Measurements from ENCODE around the gene FRMD4B. TPM values are rescaled to one million over a fixed set of nuclear protein-coding genes. Genes with fewer than 3 reads are reported as not detected.

The FRMD4B gene
- polyA plus RNA-seq, 2 donors, result 18.6 to 21.0 TPM

DNA sequence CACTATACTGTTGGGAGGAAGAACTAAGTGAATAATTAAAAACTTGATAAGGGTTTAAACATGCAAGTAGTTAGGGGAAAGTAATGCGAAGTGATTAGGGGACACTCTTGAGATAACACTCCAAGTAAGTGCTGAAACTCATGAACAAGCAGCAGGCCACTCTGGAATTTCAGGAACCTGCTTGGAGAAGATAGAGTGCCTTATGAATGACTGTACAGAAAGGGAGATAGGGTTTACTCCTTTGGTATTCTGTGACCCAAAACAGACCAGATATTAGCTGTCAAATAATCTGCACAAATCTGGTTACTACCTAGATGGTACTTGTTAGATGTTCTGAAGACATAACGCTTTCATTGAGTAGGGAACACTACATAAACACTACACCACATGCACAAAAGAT is 85.6 kb downstream of the FRMD4B start:
- no peaks in the 10 kb centered on the region for H3K27me3 ChIP-seq (ENCODE audit: control insufficient read depth in 1 of 2, insufficient read depth in 2 of 2, low read length in 2 of 2)
- peaks cover 0 to 2% of the 10 kb centered on the region in 2 donors for H3K36me3 ChIP-seq (ENCODE audit: control insufficient read depth in 2 of 2, insufficient read depth in 2 of 2, low read length in 1 of 2)
- no peak overlapping the region for H3K27ac ChIP-seq (ENCODE audit: low read depth in 2 of 2, low read length in 1 of 2)
- H3K4me3 ChIP-seq (ENCODE audit: low read depth in 1 of 2, low read length in 2 of 2), result no peak overlapping the region
- H3K4me1 ChIP-seq (ENCODE audit: control insufficient read depth in 2 of 2, insufficient read depth in 2 of 2, low read length in 1 of 2), result no peaks in the 10 kb centered on the region
- no peaks in the 10 kb centered on the region for H3K9me3 ChIP-seq (ENCODE audit: control insufficient read depth in 2 of 2, insufficient read depth in 1 of 2, low read depth in 1 of 2, low read length in 1 of 2)
- WGBS, 2 donors, result 89 to 91% methylated on average over 2 of the region's 2 CpGs

- Histone ChIP-seq H3K27ac (ENCODE audit: low read depth in 2 of 2, low read length in 1 of 2) (no peak overlapping the region), H3K9me3 (ENCODE audit: control insufficient read depth in 2 of 2, insufficient read depth in 1 of 2, low read depth in 1 of 2, low read length in 1 of 2) (no peaks in the 10 kb centered on the region), H3K36me3 (ENCODE audit: control insufficient read depth in 2 of 2, insufficient read depth in 2 of 2, low read length in 1 of 2) (peaks cover 0 to 2% of the 10 kb centered on the region in 2 donors), H3K4me1 (ENCODE audit: control insufficient read depth in 2 of 2, insufficient read depth in 2 of 2, low read length in 1 of 2) (no peaks in the 10 kb centered on the region), H3K4me3 (ENCODE audit: low read depth in 1 of 2, low read length in 2 of 2) (no peak overlapping the region), H3K27me3 (ENCODE audit: control insufficient read depth in 1 of 2, insufficient read depth in 2 of 2, low read length in 2 of 2) (no peaks in the 10 kb centered on the region)
- WGBS, 2 donors, result 55 to 58% methylated on average over 3 of the region's 3 CpGs
Measured at GRCh38 chr3:69299344-69299743, 86.5 kb downstream of the FRMD4B start.

DNA sequence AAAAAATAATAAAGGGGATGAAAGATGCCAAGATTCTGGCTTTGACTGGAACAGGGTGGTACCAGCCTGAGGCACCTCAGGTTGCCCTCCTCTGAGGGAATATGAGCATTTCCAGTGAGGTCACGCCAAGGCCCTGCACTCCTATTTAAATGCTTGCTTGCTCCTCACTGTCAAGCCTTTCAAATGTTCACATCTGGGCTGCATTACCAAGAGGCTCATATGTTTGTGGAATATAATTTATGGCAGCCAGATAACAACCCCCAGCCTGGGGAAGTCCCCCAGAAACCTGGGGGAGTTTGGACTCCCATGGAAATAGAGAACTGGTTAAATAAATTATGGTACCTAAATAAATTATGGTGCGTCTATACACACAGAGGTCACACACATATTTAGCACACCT is 88.4 kb downstream of the FRMD4B start:
- peaks cover 0 to 2% of the 10 kb centered on the region in 2 donors for H3K36me3 ChIP-seq (ENCODE audit: control insufficient read depth in 2 of 2, insufficient read depth in 2 of 2, low read length in 1 of 2)
- WGBS, 2 donors, result 85 to 90% methylated on average over 2 of the region's 2 CpGs

DNA sequence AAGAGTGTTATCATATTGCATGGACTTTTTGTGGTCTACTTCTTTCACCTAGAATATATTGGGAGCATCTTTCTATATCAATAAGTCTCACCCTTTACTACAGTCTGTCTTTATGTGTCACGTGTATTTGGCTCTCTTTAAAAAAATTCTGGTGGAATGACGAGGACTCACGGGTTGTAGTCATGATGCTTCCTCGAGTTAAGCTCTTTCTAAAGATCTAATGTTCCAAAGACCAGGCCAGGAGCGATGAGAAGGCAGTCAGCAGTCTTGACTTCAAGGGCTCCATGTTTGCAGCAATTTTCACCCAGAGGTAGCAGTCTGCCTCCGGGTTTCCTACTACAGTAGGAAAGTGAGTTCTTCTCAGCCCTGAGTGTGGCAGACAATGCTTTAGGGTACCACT is 88.9 kb downstream of the FRMD4B start:
- Histone ChIP-seq H3K4me1 (ENCODE audit: control insufficient read depth in 2 of 2, insufficient read depth in 2 of 2, low read length in 1 of 2) (no peaks in the 10 kb centered on the region), H3K36me3 (ENCODE audit: control insufficient read depth in 2 of 2, insufficient read depth in 2 of 2, low read length in 1 of 2) (peaks cover 0 to 2% of the 10 kb centered on the region in 2 donors), H3K27ac (ENCODE audit: low read depth in 2 of 2, low read length in 1 of 2) (no peak overlapping the region), H3K9me3 (ENCODE audit: control insufficient read depth in 2 of 2, insufficient read depth in 1 of 2, low read depth in 1 of 2, low read length in 1 of 2) (no peaks in the 10 kb centered on the region), H3K27me3 (ENCODE audit: control insufficient read depth in 1 of 2, insufficient read depth in 2 of 2, low read length in 2 of 2) (no peaks in the 10 kb centered on the region), H3K4me3 (ENCODE audit: low read depth in 1 of 2, low read length in 2 of 2) (no peak overlapping the region)
- 86% methylated on average over 6 of the region's 6 CpGs for WGBS, 2 donors

More for the DNA sequence above, 88.4 kb downstream of the FRMD4B start:
- no peak overlapping the region for H3K4me3 ChIP-seq (ENCODE audit: low read depth in 1 of 2, low read length in 2 of 2)
- H3K4me1 ChIP-seq (ENCODE audit: control insufficient read depth in 2 of 2, insufficient read depth in 2 of 2, low read length in 1 of 2), result no peaks in the 10 kb centered on the region
- no peak overlapping the region for H3K27ac ChIP-seq (ENCODE audit: low read depth in 2 of 2, low read length in 1 of 2)
- no peaks in the 10 kb centered on the region for H3K27me3 ChIP-seq (ENCODE audit: control insufficient read depth in 1 of 2, insufficient read depth in 2 of 2, low read length in 2 of 2)
- no peaks in the 10 kb centered on the region for H3K9me3 ChIP-seq (ENCODE audit: control insufficient read depth in 2 of 2, insufficient read depth in 1 of 2, low read depth in 1 of 2, low read length in 1 of 2)

DNA sequence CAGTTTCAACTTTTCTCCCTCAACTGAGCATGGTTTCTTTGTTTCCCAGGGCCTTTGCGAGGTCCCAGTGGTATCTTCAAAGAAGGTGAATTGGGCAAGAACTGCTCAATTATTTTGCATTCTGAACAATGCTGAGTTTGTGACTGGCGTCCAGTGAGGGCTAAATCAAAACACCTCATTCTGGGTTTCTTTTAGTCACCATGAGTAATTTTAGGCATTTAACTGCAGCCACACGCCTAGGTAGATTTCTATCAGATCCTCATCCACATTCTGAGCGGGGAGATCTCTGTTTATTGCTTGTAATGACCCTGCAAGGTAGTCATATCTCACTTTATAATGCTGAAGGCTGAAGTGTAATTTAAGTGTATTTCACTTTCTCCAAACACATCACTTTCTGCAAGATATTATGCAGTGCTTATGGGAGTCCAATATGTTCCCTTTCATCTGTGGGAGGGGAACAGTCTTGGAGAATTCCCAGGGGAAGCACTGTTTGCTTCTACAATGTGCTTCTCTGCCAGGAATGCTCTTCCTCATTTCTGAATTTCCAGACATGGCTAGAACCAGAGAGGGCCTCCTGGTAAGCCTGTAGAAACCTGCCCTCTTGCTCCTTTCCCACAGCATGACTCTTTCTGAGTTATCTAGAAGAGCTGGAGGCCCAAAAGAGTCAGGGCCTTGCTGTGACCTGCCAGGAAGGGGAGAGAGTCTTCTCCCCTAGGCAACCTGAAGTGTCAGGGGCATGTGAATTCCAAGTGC is 91.7 kb downstream of the FRMD4B start:
- Histone ChIP-seq H3K27ac (ENCODE audit: low read depth in 2 of 2, low read length in 1 of 2) (peak overlapping the region in 1 of 2 donors; percentile 47), H3K36me3 (ENCODE audit: control insufficient read depth in 2 of 2, insufficient read depth in 2 of 2, low read length in 1 of 2) (peaks cover 0 to 2% of the 10 kb centered on the region in 2 donors), H3K4me1 (ENCODE audit: control insufficient read depth in 2 of 2, insufficient read depth in 2 of 2, low read length in 1 of 2) (no peaks in the 10 kb centered on the region), H3K9me3 (ENCODE audit: control insufficient read depth in 2 of 2, insufficient read depth in 1 of 2, low read depth in 1 of 2, low read length in 1 of 2) (no peaks in the 10 kb centered on the region), H3K27me3 (ENCODE audit: control insufficient read depth in 1 of 2, insufficient read depth in 2 of 2, low read length in 2 of 2) (no peaks in the 10 kb centered on the region), H3K4me3 (ENCODE audit: low read depth in 1 of 2, low read length in 2 of 2) (no peak overlapping the region)
- 52 to 59% methylated on average over 4 of the region's 4 CpGs for WGBS, 2 donors

- Histone ChIP-seq H3K36me3 (ENCODE audit: control insufficient read depth in 2 of 2, insufficient read depth in 2 of 2, low read length in 1 of 2) (no peaks in the 10 kb centered on the region), H3K4me3 (ENCODE audit: low read depth in 1 of 2, low read length in 2 of 2) (no peak overlapping the region), H3K9me3 (ENCODE audit: control insufficient read depth in 2 of 2, insufficient read depth in 1 of 2, low read depth in 1 of 2, low read length in 1 of 2) (no peaks in the 10 kb centered on the region), H3K4me1 (ENCODE audit: control insufficient read depth in 2 of 2, insufficient read depth in 2 of 2, low read length in 1 of 2) (no peaks in the 10 kb centered on the region), H3K27ac (ENCODE audit: low read depth in 2 of 2, low read length in 1 of 2) (no peak overlapping the region), H3K27me3 (ENCODE audit: control insufficient read depth in 1 of 2, insufficient read depth in 2 of 2, low read length in 2 of 2) (no peaks in the 10 kb centered on the region)
- WGBS, 2 donors, result 85 to 92% methylated on average over 7 of the region's 7 CpGs
Measured at GRCh38 chr3:69292959-69293574, 92.8 kb downstream of the FRMD4B start.

DNA sequence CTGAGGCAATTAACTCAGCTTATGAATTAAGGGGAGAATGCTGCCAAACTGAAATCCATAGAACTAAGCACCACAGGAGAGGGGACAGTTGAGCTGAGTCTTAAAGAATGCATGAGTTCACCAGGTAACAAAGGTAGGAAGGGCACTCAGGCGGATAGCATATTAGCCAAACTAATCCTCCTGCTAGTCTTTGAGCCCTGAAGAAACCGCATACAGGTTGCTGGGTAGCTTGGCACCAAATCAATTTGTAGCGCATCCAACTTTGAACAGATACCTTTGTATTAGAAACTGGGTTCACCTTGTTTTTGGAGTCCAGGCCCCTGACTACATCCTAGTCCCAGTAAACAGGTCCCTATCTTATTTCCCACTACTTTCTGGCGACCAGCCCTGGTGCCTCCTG is 93.7 kb downstream of the FRMD4B start:
- WGBS, 2 donors, result 62 to 67% methylated on average over 4 of the region's 4 CpGs
- Histone ChIP-seq H3K36me3 (ENCODE audit: control insufficient read depth in 2 of 2, insufficient read depth in 2 of 2, low read length in 1 of 2) (no peaks in the 10 kb centered on the region), H3K27ac (ENCODE audit: low read depth in 2 of 2, low read length in 1 of 2) (no peak overlapping the region), H3K4me3 (ENCODE audit: low read depth in 1 of 2, low read length in 2 of 2) (no peak overlapping the region), H3K4me1 (ENCODE audit: control insufficient read depth in 2 of 2, insufficient read depth in 2 of 2, low read length in 1 of 2) (no peaks in the 10 kb centered on the region), H3K9me3 (ENCODE audit: control insufficient read depth in 2 of 2, insufficient read depth in 1 of 2, low read depth in 1 of 2, low read length in 1 of 2) (no peaks in the 10 kb centered on the region), H3K27me3 (ENCODE audit: control insufficient read depth in 1 of 2, insufficient read depth in 2 of 2, low read length in 2 of 2) (no peaks in the 10 kb centered on the region)

DNA sequence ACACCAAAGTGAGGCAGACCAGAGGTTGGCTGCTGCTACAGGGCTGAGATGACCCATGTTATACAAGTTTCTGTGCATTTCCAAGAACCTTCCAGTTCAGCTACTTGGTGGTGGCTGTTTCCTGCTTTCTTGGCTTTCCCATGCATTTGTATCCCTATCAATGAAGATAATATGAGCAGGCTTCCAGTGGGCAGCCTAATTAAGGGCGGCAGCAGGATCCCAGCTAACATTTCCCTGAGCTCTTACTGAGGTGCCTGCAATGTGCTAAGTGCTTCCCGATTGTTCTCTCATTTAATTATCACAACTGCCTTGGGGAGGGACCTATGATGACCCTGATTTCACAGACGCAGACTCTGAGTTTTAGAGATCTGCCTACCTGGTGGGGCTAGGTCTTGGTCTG is 95.5 kb downstream of the FRMD4B start:
- 92 to 96% methylated on average over 3 of the region's 3 CpGs for WGBS, 2 donors
- Histone ChIP-seq H3K27ac (ENCODE audit: low read depth in 2 of 2, low read length in 1 of 2) (no peak overlapping the region), H3K36me3 (ENCODE audit: control insufficient read depth in 2 of 2, insufficient read depth in 2 of 2, low read length in 1 of 2) (no peaks in the 10 kb centered on the region), H3K9me3 (ENCODE audit: control insufficient read depth in 2 of 2, insufficient read depth in 1 of 2, low read depth in 1 of 2, low read length in 1 of 2) (no peaks in the 10 kb centered on the region), H3K27me3 (ENCODE audit: control insufficient read depth in 1 of 2, insufficient read depth in 2 of 2, low read length in 2 of 2) (no peaks in the 10 kb centered on the region), H3K4me1 (ENCODE audit: control insufficient read depth in 2 of 2, insufficient read depth in 2 of 2, low read length in 1 of 2) (no peaks in the 10 kb centered on the region), H3K4me3 (ENCODE audit: low read depth in 1 of 2, low read length in 2 of 2) (no peak overlapping the region)

- no peaks in the 10 kb centered on the region for H3K36me3 ChIP-seq (ENCODE audit: control insufficient read depth in 2 of 2, insufficient read depth in 2 of 2, low read length in 1 of 2)
- no peak overlapping the region for H3K4me3 ChIP-seq (ENCODE audit: low read depth in 1 of 2, low read length in 2 of 2)
- WGBS, 2 donors, result 93 to 95% methylated on average over 5 of the region's 5 CpGs
- no peaks in the 10 kb centered on the region for H3K27me3 ChIP-seq (ENCODE audit: control insufficient read depth in 1 of 2, insufficient read depth in 2 of 2, low read length in 2 of 2)
- H3K9me3 ChIP-seq (ENCODE audit: control insufficient read depth in 2 of 2, insufficient read depth in 1 of 2, low read depth in 1 of 2, low read length in 1 of 2), result no peaks in the 10 kb centered on the region
- no peak overlapping the region for H3K27ac ChIP-seq (ENCODE audit: low read depth in 2 of 2, low read length in 1 of 2)
- no peaks in the 10 kb centered on the region for H3K4me1 ChIP-seq (ENCODE audit: control insufficient read depth in 2 of 2, insufficient read depth in 2 of 2, low read length in 1 of 2)
Measured at GRCh38 chr3:69290006-69290405, 95.9 kb downstream of the FRMD4B start.

All from esophagus (tissue), 2 donors.